GM20431 (cell line): ENCODE measurements around the gene NSUN3.

Source experiments
- in situ Hi-C: fragments of 300-500 bp; cut with MseI, MboI; formaldehyde crosslinking; loops from one replicate; pipeline ENCODE4 v1.15.0; 2020; ENCODE audit warnings: low sequenced_read_pairs; ENCODE audit not compliant: unreplicated experiment

The NSUN3 gene

DNA sequence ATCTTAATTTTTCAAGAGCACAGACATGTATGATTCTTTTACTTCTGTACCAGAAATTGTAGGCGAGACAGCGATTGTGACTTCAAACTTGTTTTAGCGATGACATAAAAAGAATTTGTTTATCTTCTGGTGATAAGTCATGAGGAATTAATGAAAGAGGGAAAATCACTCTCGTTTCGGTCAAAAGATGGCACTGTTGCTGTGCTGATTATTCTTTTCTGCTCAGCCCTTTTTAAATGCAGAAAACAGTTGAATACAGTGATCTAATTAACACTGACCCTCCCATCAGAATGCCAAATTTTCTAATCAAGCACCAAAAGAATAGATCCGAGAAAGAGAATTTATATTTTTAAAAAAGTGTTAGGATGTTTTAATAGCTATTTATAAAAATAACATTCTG is 52.6 kb downstream of the NSUN3 start:
- in situ Hi-C loops: no loop called here

DNA sequence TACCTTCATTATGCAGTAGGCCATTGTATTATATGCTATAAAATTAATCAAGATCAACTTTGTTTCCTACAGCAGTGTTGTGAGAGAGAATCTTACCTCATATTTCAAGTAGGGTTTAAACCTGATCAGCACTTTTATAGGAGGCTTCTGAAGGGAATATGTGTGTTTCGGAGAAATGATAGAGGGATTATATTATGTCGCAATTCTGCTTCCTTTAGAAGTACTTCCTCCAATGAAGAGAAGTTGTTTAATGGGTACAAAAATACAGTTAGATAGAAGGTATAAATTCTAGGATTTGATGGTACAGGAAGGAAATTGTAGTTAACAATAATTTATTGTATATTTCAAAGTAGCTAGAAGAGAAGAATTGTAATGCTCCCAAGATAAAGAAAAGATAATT is 54.9 kb downstream of the NSUN3 start:
- in situ Hi-C loops: no loop called here

DNA sequence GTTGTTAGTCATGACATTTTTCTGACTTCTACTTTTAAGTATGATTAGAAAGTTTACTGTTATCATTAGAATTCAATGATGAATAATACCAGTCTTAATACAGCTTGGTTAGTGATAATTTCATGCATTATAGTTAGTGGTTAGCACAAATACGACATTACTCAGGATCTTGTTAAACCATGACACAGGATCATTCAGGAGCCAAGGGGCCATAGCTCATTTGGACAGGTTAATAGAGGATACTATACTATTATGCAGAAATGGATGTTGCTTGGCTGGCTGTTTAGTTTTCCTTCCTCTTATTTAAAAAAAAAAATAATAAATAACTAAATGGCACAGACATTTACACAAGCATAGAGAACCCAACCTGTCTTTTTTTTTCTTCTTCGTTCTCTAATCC is 55.5 kb downstream of the NSUN3 start:
- in situ Hi-C loops: no loop called here

DNA sequence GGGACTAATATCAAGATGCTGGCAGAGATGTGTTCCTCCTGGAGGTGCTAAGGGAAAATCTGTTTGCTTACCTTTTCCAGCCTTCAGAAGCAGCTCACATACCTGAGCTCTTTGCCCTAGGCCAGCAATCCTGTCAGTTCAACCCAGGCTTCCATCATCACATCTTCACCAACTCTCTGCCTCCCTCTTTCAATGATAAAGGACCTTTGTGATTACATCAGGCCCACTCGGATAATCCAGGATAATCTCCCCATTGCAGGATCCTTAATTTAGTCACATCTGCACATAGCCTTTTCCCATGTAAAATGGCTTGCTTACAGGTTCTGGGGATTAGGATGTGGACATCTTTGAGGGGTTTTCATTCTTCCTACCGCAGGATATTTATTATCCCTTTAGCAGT is 58.3 kb downstream of the NSUN3 start:
- in situ Hi-C loops: no loop called here

DNA sequence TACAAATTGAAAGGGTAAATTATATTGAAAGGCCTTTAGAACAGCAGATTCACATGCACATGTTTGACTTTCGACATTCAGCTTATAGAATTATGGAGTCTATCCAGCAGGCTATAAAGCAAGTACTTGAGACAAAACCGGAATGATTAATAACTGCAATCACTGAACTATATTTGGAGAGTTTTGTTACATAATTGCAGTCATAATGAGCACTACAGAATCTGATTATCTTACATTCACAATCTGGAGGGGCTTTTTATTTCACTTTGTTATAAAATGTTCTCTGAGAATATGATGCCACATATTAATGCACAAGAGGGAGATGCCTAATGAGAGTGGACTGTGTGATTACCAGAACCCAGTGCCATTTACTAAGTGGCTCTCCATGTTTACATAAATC is 64.3 kb downstream of the NSUN3 start:
- in situ Hi-C loops: no loop called here

DNA sequence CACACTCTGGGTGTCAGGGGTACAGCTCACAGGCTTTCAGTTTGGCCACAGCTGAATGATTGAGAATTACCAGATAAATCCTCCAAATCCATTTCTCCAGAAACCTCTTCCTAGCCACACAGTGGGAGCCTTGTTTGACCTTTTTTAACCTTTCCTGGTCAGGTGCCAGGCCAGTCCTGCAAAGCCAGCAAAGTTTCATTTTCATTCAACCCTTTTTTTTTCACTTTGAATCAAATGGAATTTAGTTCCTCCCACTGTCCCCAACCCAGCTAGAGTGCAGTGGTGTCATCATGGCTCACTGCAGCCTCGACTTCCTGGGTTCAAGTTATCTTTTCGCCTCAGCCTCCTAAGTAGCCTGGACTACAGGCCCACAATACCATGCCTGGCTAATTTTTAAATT is 67.8 kb downstream of the NSUN3 start:
- in situ Hi-C loops: no loop called here

DNA sequence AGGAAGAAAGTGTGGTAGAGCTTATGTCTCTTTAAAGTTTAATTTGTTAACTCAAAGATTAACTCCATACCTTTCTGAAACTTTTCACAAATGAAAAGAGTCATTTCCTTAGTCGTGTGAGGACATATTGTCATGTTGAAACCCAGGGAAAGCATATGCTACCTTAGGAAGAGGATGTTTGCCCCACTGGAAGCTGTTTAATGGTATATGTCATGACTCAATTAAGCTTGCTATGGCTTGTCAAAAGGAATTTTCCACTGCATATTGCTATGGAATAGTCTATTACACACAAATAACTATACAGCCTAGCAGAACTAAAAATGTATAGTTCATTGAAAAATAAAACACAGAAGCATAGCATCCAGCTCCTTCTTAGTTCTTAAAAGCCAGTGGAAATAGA is 69.9 kb downstream of the NSUN3 start:
- in situ Hi-C loops: no loop called here

DNA sequence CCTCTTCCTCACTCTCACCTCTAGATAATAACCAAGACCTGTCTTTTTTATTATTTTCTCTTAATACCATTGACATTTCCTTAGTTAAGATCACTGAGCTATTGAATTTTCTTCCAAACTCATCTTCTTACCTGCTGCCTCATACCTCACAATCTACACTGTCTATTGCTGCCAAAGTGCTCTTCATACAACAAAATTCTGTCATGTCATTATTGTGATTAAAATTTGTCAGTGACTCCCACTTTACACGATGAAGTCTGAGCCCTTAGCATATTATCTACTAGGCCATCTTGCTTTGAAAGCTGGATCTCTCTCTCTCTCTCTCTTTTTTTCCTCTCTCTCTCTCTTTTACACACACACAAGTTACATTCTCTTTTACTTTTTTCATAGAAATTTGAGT is 73.3 kb downstream of the NSUN3 start:
- in situ Hi-C loops: no loop called here

DNA sequence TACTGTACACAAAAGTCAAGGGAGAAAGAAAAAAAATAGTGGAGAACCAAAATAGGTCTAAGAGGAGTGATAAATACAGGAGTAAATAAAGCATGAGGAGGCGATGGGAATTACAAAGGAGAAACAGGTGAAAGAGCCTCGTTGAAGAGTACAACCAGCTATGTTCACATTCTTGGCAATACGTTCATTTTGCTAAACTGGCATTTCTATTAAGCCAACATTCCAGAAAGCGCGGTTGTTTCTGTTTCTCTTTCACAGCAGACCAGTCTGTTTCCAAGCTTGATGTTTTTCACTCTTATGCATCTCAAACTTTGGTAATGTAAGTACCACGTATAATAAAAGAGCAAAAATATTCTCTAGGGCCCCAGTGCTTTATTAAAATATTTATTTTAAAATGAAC is 74.5 kb downstream of the NSUN3 start:
- in situ Hi-C loops: no loop called here

DNA sequence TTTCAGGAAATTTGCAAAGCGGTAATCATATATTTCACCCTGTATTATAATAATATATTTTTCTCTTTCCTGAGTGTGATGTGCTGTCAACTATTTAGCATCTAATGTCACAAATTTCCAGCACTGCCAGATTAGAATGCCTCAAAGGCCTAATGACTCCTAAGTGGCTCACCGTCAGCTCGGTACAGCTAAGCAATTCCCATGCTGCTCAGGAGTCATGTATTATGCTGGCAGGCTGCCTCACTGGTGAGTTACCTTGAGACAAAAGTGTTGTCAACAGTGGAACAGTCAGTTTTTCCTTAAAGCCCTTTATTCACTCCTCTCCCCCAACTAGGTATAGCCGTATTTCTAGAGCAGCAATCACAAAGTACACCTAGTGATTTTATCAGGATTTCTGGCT is 83.6 kb downstream of the NSUN3 start:
- in situ Hi-C loops: no loop called here

DNA sequence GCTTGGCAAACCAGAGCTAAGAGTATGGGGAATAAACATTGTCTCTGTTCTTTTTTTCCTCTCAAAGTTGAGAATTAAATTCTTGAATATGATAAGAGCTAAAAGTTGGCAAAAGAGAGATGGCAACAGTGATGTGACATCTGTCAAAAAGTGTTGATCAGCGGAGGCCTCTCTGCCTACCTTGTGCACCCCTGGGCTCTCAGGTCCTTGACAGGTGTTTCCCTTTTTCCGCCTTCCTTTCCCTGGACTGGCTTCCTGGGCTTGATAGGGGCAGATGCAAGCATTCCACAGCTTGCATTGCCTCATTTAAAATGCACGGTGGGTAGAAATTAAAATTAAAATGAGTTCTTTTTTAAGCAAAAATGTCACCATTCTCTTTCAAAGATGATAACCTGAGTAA is 84.2 kb downstream of the NSUN3 start:
- in situ Hi-C loops: no loop called here

DNA sequence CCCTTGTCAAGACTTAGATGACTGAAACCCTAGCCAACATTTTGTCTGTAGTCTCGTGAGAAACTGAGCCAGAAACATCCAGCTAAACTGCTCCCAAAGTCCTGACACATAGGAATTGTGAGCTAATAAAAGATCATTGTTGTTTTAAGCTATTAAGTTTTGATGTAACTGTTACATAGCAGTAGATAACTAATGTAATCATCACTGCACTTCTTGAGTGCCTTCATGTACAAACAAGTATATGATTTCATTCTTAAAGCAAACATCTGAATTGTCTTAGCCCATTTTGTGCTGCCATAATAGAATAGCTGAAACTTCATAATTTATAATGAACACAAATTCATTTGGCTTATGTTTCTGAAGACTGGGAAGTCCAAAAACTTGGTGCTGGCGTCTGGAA is 87.3 kb downstream of the NSUN3 start:
- in situ Hi-C loops: loop anchor here (25.0 kb wide), 1 partner anchor 112 kb away; no protein-coding TSS in a partner anchor

DNA sequence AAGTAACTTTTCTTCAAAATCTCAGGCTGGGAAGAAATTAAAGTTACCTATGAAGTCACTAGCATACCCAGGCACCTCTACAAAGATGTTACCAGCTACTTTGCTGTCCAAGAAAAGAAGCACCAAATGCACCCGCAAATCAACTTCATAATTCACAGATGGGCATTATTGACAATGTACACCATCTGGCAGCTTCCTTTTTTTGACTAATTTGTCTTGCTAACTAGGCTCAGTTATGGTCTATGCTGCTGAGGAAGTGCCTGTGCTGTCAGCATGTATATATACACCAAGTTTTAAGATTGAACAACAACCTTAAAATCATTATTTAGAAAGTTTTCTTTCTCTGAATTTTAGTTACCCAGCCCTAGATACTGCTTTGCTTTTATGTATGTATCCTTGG is 93.8 kb downstream of the NSUN3 start:
- in situ Hi-C loops: loop anchor here (25.0 kb wide), 1 partner anchor 106 kb away; no protein-coding TSS in a partner anchor

DNA sequence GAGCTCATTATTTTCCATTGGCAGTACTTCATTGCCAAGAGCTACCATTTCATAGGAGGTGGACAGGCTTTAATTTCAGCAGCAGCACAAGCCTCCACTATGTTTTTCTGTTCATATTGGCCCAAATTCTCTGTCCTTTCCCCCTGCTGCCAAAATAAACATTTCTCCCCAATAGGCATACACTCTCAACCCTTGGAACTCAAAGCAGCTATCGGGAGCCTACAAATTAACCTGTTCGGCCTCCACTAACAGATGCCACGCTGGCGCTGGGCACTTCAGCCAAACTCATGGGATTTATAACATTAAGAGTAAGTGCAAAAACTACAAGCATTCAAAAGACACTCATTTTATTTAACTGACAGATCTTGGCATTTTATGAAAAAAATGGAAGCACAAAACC is 95.7 kb downstream of the NSUN3 start:
- in situ Hi-C loops: loop anchor here (25.0 kb wide), 1 partner anchor 104 kb away; no protein-coding TSS in a partner anchor

DNA sequence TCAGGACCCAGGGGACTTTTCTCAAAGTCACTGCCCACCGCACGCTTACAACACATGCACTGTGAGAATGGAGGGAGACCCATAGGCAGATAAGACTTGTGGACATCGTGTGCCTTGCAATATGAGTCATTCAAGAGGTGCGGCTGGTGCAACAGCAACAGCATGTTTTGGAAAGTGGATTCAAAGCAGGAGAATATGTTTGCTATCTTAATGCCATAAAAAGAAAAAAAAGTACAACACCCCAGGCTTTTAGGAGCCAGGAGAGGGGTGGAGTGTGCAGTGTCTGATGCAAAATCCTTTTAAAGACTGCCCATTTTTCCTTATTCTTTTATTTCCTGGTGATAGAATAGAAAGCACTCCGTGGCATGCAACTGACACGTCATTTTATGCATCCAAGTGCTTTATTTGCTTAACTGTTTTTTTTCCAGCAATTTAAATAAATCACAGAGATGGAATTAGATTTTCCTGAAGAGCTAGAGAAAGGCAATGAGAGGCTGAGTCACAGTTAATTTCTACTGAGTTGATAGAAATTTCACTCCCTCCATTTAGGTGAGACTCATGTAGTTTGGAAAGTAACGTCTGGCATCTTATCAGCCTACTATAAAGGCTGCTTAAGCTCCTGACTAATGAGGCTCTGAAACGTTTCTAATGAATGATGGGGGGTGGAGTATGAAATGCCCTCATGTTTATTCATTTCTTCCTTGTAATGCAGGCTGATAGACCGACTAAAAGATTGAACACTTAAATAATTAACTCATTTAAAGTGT is 96.4 kb downstream of the NSUN3 start:
- in situ Hi-C loops: loop anchor here (25.0 kb wide), 1 partner anchor 103 kb away; no protein-coding TSS in a partner anchor

DNA sequence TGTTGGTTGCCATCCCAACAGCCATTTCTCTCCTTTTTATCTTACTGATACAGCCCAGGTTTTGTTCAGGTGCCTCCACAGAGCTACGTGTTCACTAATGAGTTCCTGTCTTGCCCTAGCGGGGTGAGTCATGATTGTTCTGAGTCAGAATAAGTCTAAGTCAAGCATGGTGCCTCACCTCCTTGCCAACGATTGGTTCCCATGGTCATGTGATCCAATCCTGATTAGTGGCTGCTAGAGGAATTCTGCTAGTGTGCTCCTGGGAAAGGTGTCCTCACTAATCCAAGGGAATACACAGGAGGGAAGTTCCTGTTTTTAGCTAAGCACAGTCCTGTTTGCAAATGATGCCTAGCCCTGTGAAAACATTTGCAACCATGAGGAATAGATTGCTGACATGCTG is 99.8 kb downstream of the NSUN3 start:
- in situ Hi-C loops: loop anchor here (25.0 kb wide), 1 partner anchor 100 kb away; no protein-coding TSS in a partner anchor

DNA sequence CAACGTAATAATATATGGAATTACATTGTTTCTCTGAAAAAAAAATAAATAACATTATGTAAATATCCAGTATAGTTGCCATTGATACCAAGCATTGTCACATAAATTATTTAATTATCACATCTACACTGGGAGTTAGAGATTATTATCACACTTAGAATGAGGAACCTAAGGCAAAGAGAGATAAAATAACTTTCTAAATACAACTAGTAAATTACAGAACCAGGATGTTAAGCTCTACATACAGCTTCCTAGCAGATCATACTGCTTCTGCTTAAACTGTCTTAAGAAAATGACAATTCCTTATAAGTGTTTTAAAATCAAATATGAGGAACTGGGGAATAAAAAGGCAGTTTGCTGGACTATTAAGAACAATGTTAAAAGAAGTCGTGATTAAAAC is 104.5 kb downstream of the NSUN3 start:
- in situ Hi-C loops: loop anchor here (25.0 kb wide), 1 partner anchor 95 kb away; no protein-coding TSS in a partner anchor

DNA sequence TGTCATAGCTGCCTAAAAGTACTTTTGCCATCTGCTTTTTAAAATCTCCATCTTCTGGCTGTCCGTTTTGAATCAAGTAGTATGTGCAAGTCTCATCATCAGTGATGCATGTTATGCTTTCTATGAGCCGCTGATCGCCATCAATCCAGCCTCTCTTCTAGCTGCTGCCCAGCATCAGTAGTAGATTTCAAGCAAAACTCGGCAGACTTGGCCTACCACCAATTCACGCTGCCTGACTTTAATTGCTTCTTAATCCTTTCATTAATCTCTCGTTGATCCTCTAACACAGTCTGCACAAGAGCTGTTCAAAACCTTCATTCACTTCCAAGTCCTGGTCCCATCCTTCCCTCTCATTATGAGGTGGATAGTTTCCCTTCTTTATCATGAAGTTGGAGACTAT is 104.9 kb downstream of the NSUN3 start:
- in situ Hi-C loops: loop anchor here (25.0 kb wide), 1 partner anchor 95 kb away; no protein-coding TSS in a partner anchor

DNA sequence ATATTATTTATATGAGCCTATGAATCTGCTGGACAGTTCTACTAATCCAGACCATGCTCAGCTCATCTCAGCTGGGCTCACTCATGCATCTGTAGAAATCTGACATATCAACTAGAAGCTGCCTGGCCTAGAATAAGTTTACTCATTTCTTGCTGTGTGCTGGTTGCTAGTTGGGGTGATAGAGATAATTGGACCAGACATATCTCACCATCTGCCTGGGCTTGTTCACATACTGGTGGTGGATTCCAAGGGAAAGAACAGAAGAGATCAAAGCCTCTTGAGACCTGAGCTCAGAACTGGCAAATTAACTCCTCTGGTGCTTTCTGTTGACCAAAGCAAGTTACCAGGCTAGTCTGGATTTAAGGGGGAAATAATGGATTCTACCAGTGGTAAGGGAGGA is 109.1 kb downstream of the NSUN3 start:
- in situ Hi-C loops: loop anchor here (25.0 kb wide), 1 partner anchor 90 kb away; no protein-coding TSS in a partner anchor

DNA sequence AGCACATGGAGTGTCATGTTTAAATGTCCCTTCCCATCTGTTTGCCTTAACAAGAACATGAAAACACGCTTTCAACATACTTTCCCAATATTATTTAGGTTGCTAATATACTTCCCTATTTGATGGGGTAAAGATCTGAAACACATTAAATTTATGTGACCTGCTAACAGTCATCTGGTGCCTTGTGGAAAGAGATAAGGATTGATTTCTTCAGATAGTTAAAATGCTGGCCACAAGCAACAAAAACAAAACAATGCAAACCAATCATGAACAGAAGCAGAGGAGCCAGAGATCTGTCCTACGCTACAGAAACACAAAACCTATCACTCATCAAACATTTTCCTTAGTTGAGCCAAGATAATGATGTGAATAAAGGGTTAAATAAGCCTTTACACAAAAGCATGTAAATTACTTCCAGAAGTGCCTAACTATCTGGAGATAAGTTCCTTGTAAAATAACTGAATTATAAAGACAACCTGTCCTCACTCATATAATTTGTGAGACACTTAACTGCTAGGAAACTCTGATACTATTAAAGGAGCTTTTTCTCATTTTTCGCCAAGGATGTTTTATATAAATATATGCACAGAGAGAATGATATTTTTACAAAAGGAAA is 109.9 kb downstream of the NSUN3 start:
- in situ Hi-C loops: loop anchor here (25.0 kb wide), 1 partner anchor 89 kb away; no protein-coding TSS in a partner anchor

DNA sequence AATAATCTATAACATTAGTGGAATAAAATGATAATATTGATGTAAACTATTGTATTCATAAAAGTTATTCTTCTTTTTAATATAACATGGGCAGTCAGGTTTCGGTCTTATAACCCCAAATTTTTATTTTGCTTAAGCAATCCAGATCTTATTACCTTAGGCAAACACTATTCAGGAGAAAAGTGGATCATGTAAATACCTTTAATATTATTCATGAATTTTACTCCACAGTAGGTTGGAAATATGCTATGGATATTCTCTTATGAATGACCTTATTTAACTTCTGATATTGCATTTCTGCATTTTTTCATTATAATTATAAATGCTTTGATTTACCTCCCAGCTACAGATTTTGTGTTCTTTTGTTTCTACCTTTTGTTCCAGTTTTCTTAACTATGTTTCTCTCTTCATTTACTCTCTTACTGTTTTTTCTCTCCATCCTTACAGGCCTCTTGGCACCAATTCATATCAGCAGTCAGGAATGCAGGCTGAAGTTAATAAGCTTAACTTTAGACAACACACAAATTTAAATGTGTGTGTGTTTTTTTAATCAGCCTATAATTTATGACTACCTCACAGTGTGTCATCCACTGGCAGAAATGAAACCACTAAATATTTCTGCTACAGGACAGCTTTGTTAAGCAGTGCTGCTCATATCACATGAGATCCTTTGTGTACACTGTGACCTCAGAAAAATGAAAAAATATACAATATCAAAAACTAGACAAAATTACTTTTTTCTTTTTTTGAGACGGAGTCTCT is 111.0 kb downstream of the NSUN3 start:
- in situ Hi-C loops: loop anchor here (25.0 kb wide), 1 partner anchor 88 kb away; no protein-coding TSS in a partner anchor
